Heart left ventricle (tissue), 16 donors: ENCODE measurements around the gene GLG1. TPM values are rescaled to one million over a fixed set of nuclear protein-coding genes. Genes with fewer than 3 reads are reported as not detected.
"Not testable (repeated sequence)": the region's sequence is repeated elsewhere in the genome, so short reads cannot be mapped to it uniquely, and the experiment has no call there.

Source experiments
- ATAC-seq, 4 donors: fragments of 200-7000 bp; cut with Tn5 transposase; one replicate each; pipeline ENCODE4 v1.9.1; 2020 to 2022; ENCODE audit warnings: moderate library complexity in 4 of 4, mild to moderate bottlenecking in 3 of 4, moderate number of reproducible peaks in 1 of 4
- DNase-seq, 5 donors: peaks; one replicate each; pipeline ENCODE4 v3.0.0-alpha.2; 2020
- H3K27ac ChIP-seq, 12 donors: fragments of 200-600 bp; sonication (generic) in 4 of 12; one replicate each; pipeline versions ENCODE4 v1.5.0 to v1.8.0; 2016 to 2022; ENCODE audit warnings: mild to moderate bottlenecking in 2 of 12
- H3K27me3 ChIP-seq, 9 donors: fragments of 200-600 bp; sonication (generic) in 2 of 9; one replicate each; pipeline versions ENCODE4 v1.5.1 to v1.8.0; 2016 to 2022; ENCODE audit warnings: mild to moderate bottlenecking in 3 of 9
- H3K36me3 ChIP-seq, 9 donors: fragments of 200-600 bp; sonication (generic) in 2 of 9; one replicate each; pipeline versions ENCODE4 v1.5.0 to v1.8.0; 2018 to 2022; ENCODE audit warnings: mild to moderate bottlenecking in 2 of 9
- H3K4me1 ChIP-seq, 12 donors: fragments of 200-600 bp; sonication (generic) in 4 of 12; one replicate each; pipeline versions ENCODE4 v1.5.0 to v1.8.0; 2016 to 2022; ENCODE audit warnings: mild to moderate bottlenecking in 3 of 12
- H3K4me3 ChIP-seq, 12 donors: fragments of 200-600 bp; sonication (generic) in 4 of 12; one replicate each; pipeline versions ENCODE4 v1.5.0 to v1.8.0; 2017 to 2022; ENCODE audit warnings: mild to moderate bottlenecking in 9 of 12, moderate library complexity in 4 of 12
- H3K9me3 ChIP-seq, 12 donors: fragments of 200-600 bp; sonication (generic) in 4 of 12; one replicate each; pipeline versions ENCODE4 v1.5.0 to v1.8.0; 2016 to 2022; ENCODE audit warnings: mild to moderate bottlenecking in 1 of 12
- POLR2A ChIP-seq, 2 donors: fragments of 450-650 bp; IDR thresholded peaks; one replicate each; pipeline ENCODE4 v1.6.1; 2017; ENCODE audit warnings: antibody characterized with exemption in 2 of 2, mild to moderate bottlenecking in 2 of 2, moderate library complexity in 2 of 2
- WGBS, 4 donors: extraction: QIAGEN DNeasy Blood & Tissue Kit in 2 of 4; methylation state at CpG; one replicate each; pipeline versions ENCODE4 v1.1.5 to v1.1.7; 2013 to 2018; 5-methylcytosine and 5-hydroxymethylcytosine counted together
- intact Hi-C, 10 donors: fragments of 100-400 bp; cut with DNase I; formaldehyde crosslinking; loops; one replicate each; pipeline versions ENCODE4 v1.11.1 to v1.14.2; 2022
- polyA plus RNA-seq, 2 donors: library from polyadenylated mRNA; stranded (reverse); fragments of 200-250 nt; gene quantifications; one replicate each; pipeline ENCODE4 v1.2.3, GENCODE V29; 2013
- total RNA-seq, 9 donors: library from RNA; depleted of rRNA in 2 of 9; stranded (reverse); fragments of >200 nt in 2 of 9; fragmentation: NEBNext Ultra II Directional in 3 of 9; extraction: Animal tissue kit (Norgen Biotek cat#: 25700) in 3 of 9; gene quantifications; one replicate each; pipeline versions ENCODE4 v1.1.0 to v1.2.4, GENCODE V29; 2016 to 2023
- TF ChIP-seq, protein P1 (sequence below), 12 donors: fragments of 200-600 bp; sonication (generic) in 4 of 12; IDR thresholded peaks; one replicate each; pipeline versions ENCODE4 v1.5.0 to v1.8.0; 2018 to 2022; ENCODE audit warnings: antibody characterized with exemption in 12 of 12, mild to moderate bottlenecking in 5 of 12
- donor health status: ischemic (EF 13 %, LVEDD 7.1; RV severe dilation, severe dysfunction).
- donor health status: healthy with polysubstance abuse.
- donor health status: DM: no; HTN: yes; CAD: no.
- donor health status: DM: no; HTN: no; CAD: no.
- donor health status: ischemic (EF 25% LVEDD 6.9; RV normal size, moderate dysfunction).
- donor health status: ischemic (EF 25% LVEDD 5.7; RV mildly dilated, moderate dysfunction).
- donor health status: healthy.
- donor health status: DM: yes; HTN: yes; CAD: no.
- donor health status: ischemic (EF 35%, LVEDD 5.7; RV mildly dilated, moderate dysfunction).
- donor health status: nonischemic (EF 11% LVEDD 7.7; RV severe dilation, severe dysfunction).
- donor health status: DM: yes; HTN: yes; CAD: no.
- donor health status: PGD.
- donor health status: ischemic (EF 29% LVEDD 5.4; RV normal size, mild dysfunction).
- donor health status: nonischemic (EF 23%, LVEDD 6.1; RV moderate dilation, normal function).

GLG1 gene
- total and polyA plus RNA-seq, 11 donors, result 26.5 to 138 (median 102) TPM

DNA sequence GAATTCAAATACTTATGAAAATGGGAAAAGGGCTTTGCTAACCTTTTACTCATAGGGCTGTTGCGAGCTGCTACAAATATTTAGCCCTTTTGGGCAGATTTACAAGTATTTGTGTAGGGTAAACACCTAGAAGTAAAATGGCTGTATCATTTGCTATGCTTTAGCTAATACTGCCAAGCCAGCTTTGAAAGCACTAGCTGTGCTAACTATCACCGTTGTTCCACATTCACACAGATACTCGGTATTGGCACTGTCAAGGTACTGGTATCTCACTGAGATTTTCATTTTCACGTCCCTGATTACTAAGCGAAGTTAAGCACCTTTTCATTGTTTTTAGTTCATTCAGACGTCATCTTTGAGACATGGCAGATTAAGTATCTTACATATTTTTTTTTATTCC is 84.8 kb downstream of the GLG1 start:
- TF ChIP-seq, protein P1, sequence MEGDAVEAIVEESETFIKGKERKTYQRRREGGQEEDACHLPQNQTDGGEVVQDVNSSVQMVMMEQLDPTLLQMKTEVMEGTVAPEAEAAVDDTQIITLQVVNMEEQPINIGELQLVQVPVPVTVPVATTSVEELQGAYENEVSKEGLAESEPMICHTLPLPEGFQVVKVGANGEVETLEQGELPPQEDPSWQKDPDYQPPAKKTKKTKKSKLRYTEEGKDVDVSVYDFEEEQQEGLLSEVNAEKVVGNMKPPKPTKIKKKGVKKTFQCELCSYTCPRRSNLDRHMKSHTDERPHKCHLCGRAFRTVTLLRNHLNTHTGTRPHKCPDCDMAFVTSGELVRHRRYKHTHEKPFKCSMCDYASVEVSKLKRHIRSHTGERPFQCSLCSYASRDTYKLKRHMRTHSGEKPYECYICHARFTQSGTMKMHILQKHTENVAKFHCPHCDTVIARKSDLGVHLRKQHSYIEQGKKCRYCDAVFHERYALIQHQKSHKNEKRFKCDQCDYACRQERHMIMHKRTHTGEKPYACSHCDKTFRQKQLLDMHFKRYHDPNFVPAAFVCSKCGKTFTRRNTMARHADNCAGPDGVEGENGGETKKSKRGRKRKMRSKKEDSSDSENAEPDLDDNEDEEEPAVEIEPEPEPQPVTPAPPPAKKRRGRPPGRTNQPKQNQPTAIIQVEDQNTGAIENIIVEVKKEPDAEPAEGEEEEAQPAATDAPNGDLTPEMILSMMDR (IDR thresholded peaks at IDR 0.05), result no peak
- TF ChIP-seq POLR2A (IDR thresholded peaks at IDR 0.05), result no peak
- H3K4me3 ChIP-seq, result no peak overlapping the region
- peaks cover 0 to 12% (median 0%) of the 10 kb centered on the region in 9 donors for H3K36me3 ChIP-seq
- no peaks in the 10 kb centered on the region for H3K27me3 ChIP-seq
- peak in 3 of 4 donors; percentile 42 to 51 (median 47) for ATAC-seq
- peaks cover 0 to 18% (median 0%) of the 10 kb centered on the region in 12 donors for H3K9me3 ChIP-seq
- no peak for DNase-seq
- peaks cover 0 to 19% (median 10%) of the 10 kb centered on the region in 12 donors for H3K4me1 ChIP-seq
- intact Hi-C loops, result no loop called here
- 66 to 90% (median 73%) methylated on average over 6 of the region's 6 CpGs for WGBS, 4 donors
- H3K27ac ChIP-seq, result peak overlapping the region in 2 of 12 donors; percentile 2 to 5

DNA sequence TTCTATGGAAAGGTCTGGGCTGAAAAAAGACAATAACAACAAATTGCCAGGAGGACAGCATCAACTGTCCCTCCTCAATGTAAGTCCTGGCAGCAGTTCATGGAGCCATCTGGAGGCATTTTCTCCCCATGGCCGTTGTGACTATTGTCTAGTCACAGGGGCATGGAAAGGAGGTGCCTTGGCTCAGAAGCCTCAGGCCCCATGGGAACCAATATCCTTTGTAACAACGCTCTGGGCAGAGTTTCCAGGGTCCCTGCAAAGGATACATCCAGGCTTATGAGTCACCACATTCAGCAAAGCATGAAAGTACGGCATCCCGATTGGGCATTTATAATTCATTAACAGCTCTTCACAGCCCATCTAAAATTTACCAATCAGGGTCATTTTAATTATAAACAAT is 85.2 kb downstream of the GLG1 start:
- H3K27ac ChIP-seq, result peak overlapping the region in 2 of 12 donors; percentile 5 to 46
- WGBS, 4 donors, result 36 to 62% (median 41%) methylated on average over 4 of the region's 4 CpGs
- H3K4me3 ChIP-seq, result no peak overlapping the region
- peaks cover 0 to 11% (median 0%) of the 10 kb centered on the region in 9 donors for H3K36me3 ChIP-seq
- H3K4me1 ChIP-seq, result peaks cover 0 to 19% (median 10%) of the 10 kb centered on the region in 12 donors
- ATAC-seq, result peak; percentile 55 to 84 (median 70)
- intact Hi-C loops, result no loop called here
- no peak for TF ChIP-seq POLR2A (IDR thresholded peaks at IDR 0.05)
- TF ChIP-seq, protein P1 (IDR thresholded peaks at IDR 0.05), result no peak
- peak in 4 of 5 donors; percentile 14 to 51 (median 23) for DNase-seq
- H3K9me3 ChIP-seq, result peaks cover 0 to 18% (median 0%) of the 10 kb centered on the region in 12 donors
- no peaks in the 10 kb centered on the region for H3K27me3 ChIP-seq

DNA sequence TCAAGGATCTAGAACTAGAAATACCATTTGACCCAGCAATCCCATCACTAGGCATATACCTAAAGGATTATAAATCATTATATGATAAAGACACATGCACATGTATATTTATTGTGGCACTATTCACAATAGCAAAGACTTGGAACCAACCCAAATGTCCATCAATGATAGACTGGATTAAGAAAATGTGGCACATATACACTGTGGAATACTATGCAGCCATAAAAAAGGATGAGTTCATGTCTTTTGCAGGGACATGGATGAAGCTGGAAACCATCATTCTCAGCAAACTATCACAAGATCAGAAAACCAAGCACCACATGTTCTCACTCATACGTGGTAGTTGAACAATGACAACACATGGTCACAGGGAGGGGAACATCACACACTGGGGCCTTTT is 88.0 kb downstream of the GLG1 start:
- 98 to 100% (median 100%) methylated on average over 1 of the region's 1 CpG for WGBS, 4 donors
- H3K36me3 ChIP-seq, DNase-seq, H3K27ac ChIP-seq, H3K4me3 ChIP-seq, intact Hi-C loops, ATAC-seq, H3K27me3 ChIP-seq: not testable (repeated sequence)
- Histone ChIP-seq H3K4me1 (peaks cover 0 to 19% (median 10%) of the 10 kb centered on the region in 12 donors), H3K9me3 (peaks cover 0 to 11% (median 0%) of the 10 kb centered on the region in 12 donors)

DNA sequence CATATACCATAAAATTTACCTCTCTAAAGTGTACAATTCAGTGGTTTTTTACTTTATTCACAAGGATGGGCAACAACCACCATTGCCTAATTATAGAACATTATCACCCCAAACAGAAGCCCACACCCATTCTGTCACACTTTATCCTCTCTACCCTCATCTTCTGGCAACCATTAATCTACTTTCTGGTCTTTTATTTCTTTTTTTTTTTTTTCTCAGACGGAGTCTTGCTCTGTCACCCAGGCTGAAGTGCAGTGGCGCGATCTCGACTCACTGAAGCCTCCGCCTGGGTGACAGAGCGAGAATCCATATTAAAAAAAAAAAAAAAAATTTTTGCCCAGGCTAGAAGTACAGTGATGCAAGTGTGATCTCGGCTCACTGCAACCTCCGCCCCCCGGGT is 95.0 kb downstream of the GLG1 start:
- intact Hi-C loops, result no loop called here
- no peak for ATAC-seq
- Histone ChIP-seq H3K4me3 (no peak overlapping the region), H3K4me1 (peaks cover 0 to 7% (median 0%) of the 10 kb centered on the region in 12 donors), H3K36me3 (peaks cover 0 to 18% (median 11%) of the 10 kb centered on the region in 9 donors), H3K27me3 (no peaks in the 10 kb centered on the region), H3K27ac (no peak overlapping the region), H3K9me3 (no peaks in the 10 kb centered on the region)
- 82 to 89% (median 83%) methylated on average over 9 of the region's 9 CpGs for WGBS, 4 donors
- DNase-seq, result no peak
- TF ChIP-seq POLR2A (IDR thresholded peaks at IDR 0.05), result no peak
- TF ChIP-seq, protein P1 (IDR thresholded peaks at IDR 0.05), result no peak

DNA sequence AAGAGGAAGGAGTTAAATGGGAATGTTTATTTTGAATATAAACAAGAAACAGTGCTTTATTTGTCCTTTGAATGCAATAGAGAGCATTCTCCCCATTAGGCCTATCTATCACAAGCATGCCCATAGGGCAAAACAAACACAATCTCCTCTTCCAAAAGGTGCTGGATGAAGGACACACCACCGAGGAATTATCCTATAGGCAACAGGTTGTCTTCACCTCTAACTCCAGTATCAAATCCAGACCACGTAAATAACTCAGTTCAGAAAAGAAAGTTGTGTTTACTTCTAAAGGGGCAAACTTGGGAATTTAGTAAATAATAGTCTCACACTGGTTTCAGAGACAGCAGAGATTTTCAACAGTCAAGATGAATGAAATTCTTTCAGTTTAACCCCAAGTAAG is 101.9 kb downstream of the GLG1 start:
- H3K4me1 ChIP-seq, result peaks cover 0 to 21% (median 9%) of the 10 kb centered on the region in 12 donors

More for the DNA sequence above, 101.9 kb downstream of the GLG1 start:
- no peak for TF ChIP-seq POLR2A (IDR thresholded peaks at IDR 0.05)
- TF ChIP-seq, protein P1 (IDR thresholded peaks at IDR 0.05), result no peak
- 79 to 86% (median 82%) methylated on average over 2 of the region's 2 CpGs for WGBS, 4 donors
- DNase-seq (no peak), ATAC-seq (no peak)
- H3K9me3 ChIP-seq, result no peaks in the 10 kb centered on the region
- H3K36me3 ChIP-seq, result peaks cover 0 to 61% (median 28%) of the 10 kb centered on the region in 9 donors
- no peak overlapping the region for H3K27ac ChIP-seq
- H3K4me3 ChIP-seq, result no peak overlapping the region
- no peaks in the 10 kb centered on the region for H3K27me3 ChIP-seq
- intact Hi-C loops, result loop anchor here in 1 of 10 donors (10.0 kb wide), 1 partner anchor 100 kb away; the partner anchor contains the start of gene GLG1
